Retinal pigment epithelial cell (primary cell): Measurements from ENCODE around the gene RORB.

Experiments used
- DNase-seq: peaks from one replicate; pipeline ENCODE4 v3.0.0-alpha.2; 2010; ENCODE audit warnings: low read depth
- H3K4me3 ChIP-seq: 2 replicates; pipeline ENCODE4 v1.5.1; 2011; ENCODE audit warnings: mild to moderate bottlenecking, low read length, control low read depth, moderate library complexity
- TF ChIP-seq, protein P1 (sequence below): conservative IDR thresholded peaks from 2 replicates; pipeline ENCODE4 v1.5.1; 2011; ENCODE audit warnings: low read depth, low read length, control low read depth, inconsistent platforms

The RORB gene

DNA sequence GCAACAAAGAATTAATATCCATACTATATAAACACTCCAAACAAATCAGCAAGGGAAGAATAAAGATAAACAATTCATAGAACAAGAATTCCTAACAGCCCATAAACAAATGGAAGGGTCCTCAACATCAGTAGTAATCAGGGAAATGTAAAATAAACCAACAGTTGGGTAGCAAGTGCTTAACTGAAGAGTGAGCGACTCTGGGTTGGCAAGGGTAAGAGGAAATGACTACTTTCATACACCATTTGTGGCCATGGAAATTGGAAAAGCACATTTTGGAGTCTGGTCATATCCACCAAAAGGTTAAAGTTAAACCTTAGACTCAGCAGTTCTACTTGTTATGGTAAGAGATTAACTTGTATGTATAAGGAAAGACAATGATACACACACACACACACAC lies 17.4 kb upstream of the RORB start:
- no peak overlapping the region for H3K4me3 ChIP-seq

DNA sequence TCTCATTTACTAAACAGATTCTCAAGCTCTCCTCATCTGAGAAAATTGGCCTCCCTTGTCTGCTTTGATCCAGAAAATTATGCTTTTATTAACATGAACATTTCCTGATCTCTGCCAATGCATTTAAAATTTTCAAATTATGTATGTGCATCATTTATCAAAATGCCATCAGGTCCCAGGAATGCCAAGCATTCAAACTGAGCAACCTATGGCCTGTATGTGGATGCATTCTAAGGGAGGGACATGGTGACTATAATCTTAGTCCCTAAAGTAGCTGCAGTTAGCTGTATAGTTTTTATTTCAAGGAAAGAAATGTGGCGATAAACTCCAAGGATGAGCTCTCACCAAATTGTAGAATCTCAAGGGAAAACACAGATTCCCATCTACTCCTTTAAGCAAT lies 9.7 kb upstream of the RORB start:
- no peak for DNase-seq
- TF ChIP-seq, protein P1, sequence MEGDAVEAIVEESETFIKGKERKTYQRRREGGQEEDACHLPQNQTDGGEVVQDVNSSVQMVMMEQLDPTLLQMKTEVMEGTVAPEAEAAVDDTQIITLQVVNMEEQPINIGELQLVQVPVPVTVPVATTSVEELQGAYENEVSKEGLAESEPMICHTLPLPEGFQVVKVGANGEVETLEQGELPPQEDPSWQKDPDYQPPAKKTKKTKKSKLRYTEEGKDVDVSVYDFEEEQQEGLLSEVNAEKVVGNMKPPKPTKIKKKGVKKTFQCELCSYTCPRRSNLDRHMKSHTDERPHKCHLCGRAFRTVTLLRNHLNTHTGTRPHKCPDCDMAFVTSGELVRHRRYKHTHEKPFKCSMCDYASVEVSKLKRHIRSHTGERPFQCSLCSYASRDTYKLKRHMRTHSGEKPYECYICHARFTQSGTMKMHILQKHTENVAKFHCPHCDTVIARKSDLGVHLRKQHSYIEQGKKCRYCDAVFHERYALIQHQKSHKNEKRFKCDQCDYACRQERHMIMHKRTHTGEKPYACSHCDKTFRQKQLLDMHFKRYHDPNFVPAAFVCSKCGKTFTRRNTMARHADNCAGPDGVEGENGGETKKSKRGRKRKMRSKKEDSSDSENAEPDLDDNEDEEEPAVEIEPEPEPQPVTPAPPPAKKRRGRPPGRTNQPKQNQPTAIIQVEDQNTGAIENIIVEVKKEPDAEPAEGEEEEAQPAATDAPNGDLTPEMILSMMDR = no peak
- no peak overlapping the region for H3K4me3 ChIP-seq

More for the DNA sequence above, 17.4 kb upstream of the RORB start:
- DNase-seq = no peak
- TF ChIP-seq, protein P1 = no peak

DNA sequence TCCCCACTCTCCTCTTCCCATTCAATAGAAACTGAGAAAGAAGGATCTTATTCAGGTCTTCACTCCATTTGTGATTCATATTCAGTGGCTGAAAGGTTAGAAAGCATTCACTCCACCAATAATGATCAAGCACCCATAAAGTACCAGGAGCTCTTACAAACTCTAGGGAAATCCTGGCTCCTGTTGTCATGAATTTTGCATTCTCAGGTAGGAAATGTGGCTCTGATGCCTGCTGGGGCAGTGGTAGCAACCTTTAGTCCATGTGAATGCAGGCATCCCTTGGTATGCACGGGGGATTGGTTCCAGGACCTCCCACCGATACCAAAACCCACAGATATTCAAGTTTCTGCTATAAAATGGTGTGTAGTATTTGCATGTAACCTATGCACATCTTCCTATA lies 3.6 kb upstream of the RORB start:
- no peak for DNase-seq
- H3K4me3 ChIP-seq = no peak overlapping the region
- TF ChIP-seq, protein P1 = no peak

DNA sequence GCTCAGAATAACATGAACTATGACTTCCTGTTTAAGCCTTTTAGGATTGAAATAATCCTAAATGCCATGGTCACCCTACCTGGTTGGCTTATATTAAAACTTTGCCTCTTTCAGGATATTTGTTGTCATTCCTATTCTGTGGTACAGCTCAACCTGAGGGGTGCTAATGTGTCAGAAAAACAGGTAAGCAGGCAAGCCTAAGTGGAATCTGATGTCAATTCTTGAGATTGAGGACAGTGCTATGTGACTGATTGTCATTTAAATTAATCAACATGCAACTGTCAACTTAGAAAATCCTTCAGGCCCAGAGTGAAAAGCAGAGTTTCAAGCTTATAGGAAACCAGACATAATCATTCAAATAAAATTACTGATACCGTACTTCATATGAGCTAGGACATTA lies 2.6 kb upstream of the RORB start:
- DNase-seq = no peak
- no peak overlapping the region for H3K4me3 ChIP-seq
- TF ChIP-seq, protein P1 = no peak

DNA sequence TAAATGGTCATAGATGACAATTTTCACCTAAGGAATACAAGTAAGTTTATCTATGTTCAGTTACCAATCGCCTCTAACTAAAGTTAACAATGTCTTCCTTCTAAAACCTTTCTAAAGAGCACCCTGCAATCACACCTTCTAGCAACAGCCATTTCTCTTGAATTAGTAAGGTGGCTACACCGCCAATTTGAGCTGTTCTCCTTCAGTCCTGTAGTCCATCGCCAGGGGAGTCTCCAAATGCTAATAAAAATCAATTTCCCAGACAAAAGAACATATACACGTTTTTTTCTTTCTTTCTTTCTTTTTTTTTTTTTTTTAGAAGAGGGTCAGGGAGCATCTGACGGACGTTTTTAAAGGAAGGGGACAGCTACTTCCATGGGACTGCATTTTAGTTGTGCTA lies 729 bp upstream of the RORB start:
- TF ChIP-seq, protein P1 = no peak
- H3K4me3 ChIP-seq = peak overlapping the region; percentile 79
- no peak for DNase-seq

DNA sequence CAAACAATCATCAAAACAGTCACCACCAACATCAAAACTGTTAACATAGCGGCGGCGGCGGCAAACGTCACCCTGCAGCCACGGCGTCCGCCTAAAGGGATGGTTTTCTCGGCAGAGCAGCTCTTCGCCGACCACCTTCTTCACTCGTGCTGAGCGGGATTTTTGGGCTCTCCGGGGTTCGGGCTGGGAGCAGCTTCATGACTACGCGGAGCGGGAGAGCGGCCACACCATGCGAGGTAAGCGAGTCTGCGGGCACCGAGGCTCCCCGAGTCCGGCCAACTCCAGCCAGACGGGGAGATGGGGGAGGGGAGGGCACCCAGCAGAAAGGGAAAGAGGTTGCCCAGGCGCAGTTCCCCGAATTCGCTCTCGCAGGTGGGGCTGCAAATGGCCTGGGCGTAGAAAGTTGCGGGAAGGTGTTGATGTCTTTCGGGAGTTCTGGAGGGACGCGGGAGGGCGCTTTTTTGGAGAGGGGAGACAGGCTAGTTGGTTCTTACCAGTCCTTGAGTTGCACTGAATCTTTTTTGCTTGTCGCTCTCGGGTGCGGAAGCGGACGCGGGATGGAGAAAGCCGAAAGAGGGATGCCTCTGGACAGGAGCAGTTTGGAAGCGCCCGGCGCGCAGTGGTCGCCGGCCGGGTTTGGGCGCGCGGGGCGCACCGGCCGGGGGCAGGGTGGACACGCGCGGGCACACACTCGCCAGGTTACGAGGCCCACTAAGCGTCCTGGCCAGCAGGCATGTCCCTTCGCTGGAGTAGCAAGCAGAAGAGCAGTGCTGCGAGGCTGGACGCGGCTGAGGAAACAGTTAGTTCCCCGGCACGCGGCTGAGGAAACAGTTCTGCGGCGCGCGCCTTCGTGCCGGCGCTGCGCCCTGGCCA lies 849 bp downstream of the RORB start:
- DNase-seq = no peak
- peak overlapping the region; percentile 79 for H3K4me3 ChIP-seq
- TF ChIP-seq, protein P1 = no peak

DNA sequence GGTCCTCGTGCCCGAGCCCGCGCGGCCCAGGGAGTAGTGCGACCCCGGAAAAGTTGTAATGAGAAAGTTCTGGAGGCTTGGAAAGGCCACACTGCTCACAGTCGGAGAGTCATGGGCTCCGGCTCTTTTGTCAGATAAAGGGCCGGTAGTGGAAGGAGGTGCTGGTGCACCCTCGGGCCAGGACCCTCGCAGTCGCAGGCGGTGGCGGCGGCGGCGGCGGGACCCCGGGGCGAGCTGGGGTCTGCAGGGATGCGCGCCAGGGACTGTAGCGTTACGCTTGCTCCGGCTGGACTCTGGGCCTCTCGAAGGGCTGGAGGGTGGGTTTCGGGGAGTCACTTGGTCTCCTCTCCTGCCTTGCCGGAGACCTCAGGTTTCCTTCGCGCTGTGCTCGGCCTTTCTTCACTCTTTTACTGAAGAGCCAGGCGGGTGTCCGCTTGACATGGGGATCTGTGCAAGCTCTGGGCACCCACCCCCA lies 1.5 kb downstream of the RORB start:
- TF ChIP-seq, protein P1 = no peak

More for the DNA sequence above, 1.5 kb downstream of the RORB start:
- peak overlapping the region; percentile 79 for H3K4me3 ChIP-seq
- no peak for DNase-seq
